HG03175 (cell line): ENCODE measurements around the gene FITM2.

Source experiments
- ATAC-seq: cut with Tn5 transposase; IDR thresholded peaks from one replicate; pipeline ENCODE4 v1.9.1; 2021; ENCODE audit warnings: mild to moderate bottlenecking, moderate library complexity; ENCODE audit not compliant: unreplicated experiment

The FITM2 gene

GRCh38 chr20:44287272-44288097 is 23.5 kb downstream of the FITM2 start:
- no peak for ATAC-seq

- ATAC-seq: no peak
These were observed 27.0 kb downstream of the FITM2 start for GRCh38 chr20:44284032-44284431.

DNA sequence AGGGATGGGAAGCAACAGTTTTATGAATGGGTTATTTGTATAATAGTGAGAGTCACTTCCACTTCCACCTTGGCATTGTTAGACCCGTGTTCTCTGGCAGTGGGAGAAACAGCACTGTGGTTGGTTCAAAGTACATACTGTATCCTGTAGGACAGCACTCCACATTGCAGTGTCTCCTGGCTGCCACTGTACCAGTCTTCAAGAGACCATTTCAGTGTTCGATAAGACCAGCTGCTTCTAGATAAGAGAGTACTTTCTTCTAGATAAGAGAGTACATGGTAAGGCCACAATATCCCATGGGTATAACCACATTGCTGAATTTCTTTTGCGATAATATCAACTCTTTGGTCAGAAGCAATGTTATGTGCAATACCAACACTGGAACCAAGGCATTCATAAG is 28.8 kb downstream of the FITM2 start:
- no peak for ATAC-seq

- ATAC-seq: no peak
These were observed 30.6 kb downstream of the FITM2 start for GRCh38 chr20:44280387-44280786.

GRCh38 chr20:44279228-44279627 is 31.8 kb downstream of the FITM2 start:
- no peak for ATAC-seq

- ATAC-seq: no peak
These were observed 36.5 kb downstream of the FITM2 start for GRCh38 chr20:44274303-44275017.

DNA sequence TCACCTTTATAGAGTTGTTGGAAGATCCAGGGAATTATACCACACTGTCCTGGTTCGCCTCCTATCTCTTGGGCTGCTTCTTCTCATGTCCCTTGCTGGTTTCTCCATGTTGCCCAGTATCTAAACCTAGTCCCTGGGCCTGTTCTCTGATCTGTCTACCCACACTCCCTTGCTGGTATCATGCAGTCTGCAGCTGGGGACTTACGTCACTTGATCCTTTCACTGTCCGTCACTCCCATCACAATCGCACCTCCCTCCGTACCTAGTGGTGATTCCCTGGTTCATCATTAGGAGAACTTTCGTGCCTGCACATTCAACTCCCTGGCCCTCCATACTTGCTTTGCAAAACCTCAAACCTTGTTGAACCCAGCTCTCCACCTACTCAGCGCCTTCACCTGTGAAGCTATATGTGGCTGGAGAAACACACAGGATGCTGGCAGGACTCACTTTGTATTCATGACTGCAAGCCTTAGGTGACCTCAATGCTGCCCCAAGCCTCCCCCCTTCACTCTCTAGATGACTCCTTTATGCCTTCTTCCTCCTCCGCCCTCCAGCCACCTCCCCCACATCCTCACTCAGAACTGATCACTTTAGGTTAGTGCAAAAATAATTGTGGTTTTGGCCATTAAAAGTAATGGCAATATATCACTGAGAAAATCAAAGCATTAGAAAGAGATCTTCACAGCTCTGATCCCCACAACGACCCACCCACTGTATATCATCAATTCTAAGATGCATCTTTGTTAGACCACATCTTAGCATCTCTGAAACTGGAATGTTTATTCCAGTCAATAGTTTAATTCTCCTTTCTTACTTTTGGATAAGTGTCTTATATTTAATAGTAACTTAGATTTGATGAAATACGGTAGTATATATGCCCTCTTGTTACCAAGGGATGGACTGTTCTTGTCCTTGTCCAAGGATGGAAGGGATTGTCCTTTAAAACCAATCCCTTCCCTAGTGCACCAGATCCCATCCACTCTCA is 37.5 kb downstream of the FITM2 start:
- ATAC-seq: no peak

DNA sequence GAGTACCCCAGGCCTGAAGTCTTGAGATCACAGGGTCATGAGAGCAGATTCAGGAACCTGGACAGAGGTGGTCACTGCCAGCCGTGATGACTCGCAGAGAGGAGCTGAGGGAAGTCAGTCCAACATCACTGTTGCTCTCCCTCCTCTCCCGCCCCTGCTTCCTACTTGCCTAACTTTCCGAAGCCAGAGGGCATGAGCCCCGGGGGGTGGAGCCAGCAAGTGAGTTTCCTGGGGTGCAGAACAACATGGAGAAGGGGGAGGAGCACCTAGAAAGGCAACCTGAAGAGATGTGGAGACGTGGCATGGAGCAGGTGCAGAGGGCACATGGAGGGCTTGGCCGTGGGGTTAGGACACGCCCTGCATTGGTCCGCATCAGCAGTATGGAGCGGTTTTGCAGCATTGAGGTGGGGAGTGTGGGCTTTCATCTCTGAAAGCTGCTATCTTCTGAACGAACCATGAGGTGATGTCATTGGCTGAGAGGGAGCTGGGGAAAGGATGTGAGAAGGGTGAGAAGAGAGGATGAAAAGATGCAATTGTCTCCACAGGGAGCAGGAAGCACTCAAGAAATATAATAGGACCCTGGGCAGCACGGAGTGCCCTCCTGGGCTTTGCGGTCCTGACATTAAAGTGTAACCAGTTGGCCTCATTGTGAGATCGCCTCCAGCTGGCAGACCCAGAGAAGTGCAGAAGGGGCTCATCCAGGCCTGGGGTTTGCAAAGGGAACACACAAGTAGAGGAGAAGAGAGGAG is 38.9 kb downstream of the FITM2 start:
- ATAC-seq: no peak

DNA sequence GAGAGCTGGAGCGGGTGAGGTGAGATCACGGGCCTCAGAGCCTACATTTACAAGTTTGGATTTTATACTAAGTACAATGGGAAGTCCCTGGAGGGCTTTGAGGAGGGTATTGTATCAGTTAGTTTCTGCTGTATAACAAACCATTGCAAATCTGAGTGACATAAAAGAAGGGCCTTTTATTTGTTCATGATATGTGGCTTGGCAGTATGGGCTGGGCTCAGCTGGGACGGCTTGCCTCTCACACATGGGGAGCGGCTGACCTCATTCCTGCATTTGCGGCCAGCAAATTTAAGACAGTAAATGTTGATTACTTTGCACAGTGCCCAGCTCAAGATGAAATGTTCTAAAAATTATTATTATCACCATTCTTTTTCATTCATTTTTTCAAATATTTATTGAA is 42.2 kb downstream of the FITM2 start:
- ATAC-seq: no peak

DNA sequence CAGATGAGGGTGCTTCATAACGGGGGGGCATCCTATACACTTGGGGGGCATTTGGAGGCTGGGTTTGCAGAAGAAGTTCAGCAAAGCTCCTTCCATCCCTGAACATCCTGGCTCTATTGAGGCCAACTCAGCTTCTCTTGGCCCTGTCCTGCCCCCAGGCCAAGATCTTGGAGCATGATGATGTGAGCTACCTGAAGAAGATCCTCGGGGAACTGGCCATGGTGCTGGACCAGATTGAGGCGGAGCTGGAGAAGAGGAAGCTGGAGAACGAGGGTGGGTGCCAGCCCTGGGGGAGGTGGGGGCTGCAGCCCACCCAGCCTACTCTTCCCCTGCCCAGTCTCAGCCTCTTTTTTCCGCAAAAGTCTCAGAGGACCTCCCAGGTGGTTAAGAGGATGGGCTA is 46.7 kb downstream of the FITM2 start:
- ATAC-seq: no peak

GRCh38 chr20:44258226-44258890 is 52.6 kb downstream of the FITM2 start:
- ATAC-seq: no peak

- no peak for ATAC-seq
These were observed 54.0 kb downstream of the FITM2 start for GRCh38 chr20:44256961-44257360.

DNA sequence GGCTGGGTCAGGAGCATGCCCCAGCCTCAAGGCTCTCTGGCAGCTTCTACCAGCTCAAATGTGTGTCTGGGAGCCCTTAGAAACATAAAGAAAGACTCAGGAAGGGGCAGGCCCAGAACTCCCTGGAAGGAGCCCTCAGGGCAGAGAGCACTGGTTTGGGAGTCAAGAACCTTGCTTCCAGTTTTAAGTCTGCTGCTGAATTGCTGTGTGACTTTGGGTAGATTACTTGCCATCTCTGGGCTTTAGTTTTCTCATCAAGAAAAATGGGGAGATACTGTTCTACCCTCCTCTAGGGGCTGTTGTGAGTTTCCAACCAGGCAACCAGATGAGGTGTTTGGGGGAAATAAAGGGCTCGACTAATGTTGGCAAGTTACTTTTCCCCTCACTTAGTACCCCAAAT is 55.1 kb downstream of the FITM2 start:
- no peak for ATAC-seq

DNA sequence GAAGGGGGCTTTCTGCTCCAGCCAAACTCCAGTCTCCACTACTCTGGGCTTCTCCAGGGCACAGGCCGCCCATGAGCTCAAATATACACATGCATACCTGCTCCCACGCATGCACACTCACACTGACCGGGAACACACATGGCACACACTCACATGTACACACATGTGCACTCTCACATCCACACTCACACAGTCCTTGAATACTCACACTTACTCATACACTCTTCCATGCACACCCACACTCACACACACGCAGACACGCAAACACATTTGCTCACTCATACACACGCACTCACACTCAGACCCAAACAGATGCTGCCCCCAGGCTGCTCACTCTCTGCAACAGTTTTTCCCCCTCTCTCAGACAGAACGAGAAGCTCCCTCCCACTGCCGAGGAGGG is 56.9 kb downstream of the FITM2 start:
- no peak for ATAC-seq

GRCh38 chr20:44253528-44253927 is 57.5 kb downstream of the FITM2 start:
- no peak for ATAC-seq
